ENCODE results near the gene CTH.

GRCh38 chr1:70465911-70466310 is 54.8 kb downstream of the CTH start:
- TF ChIP-seq CTCF (IDR thresholded peaks at IDR 0.05; ENCODE audit: low read depth, low read length, poor library complexity, severe bottlenecking) (no peak), EZH2phosphoT487 (IDR thresholded peaks at IDR 0.05; ENCODE audit: borderline replicate concordance, low read length) (no peak)

All from DOHH2 (cell line).